KMS-11 (cell line): ENCODE measurements around the gene ATP6V1G1.

Experiments
- H2AFZ ChIP-seq: fragments of 200-600 bp; sonication (generic); 2 replicates; pipeline ENCODE4 v1.6.1; 2016; ENCODE audit warnings: antibody characterized with exemption, mixed run types, low read depth
- H3K27ac ChIP-seq: fragments of 200-600 bp; sonication (generic); 2 replicates; pipeline ENCODE4 v1.6.1; 2016; ENCODE audit warnings: mild to moderate bottlenecking, mixed run types
- H3K27me3 ChIP-seq: fragments of 200-600 bp; sonication (generic); 2 replicates; pipeline ENCODE4 v1.6.1; 2017; ENCODE audit warnings: mild to moderate bottlenecking, low read depth, mixed run types, moderate library complexity; ENCODE audit not compliant: insufficient read depth
- H3K36me3 ChIP-seq: fragments of 200-600 bp; sonication (generic); 2 replicates; pipeline ENCODE4 v1.6.1; 2017; ENCODE audit warnings: mild to moderate bottlenecking, mixed run types; ENCODE audit not compliant: insufficient read depth
- H3K4me1 ChIP-seq: fragments of 200-600 bp; sonication (generic); 2 replicates; pipeline ENCODE4 v1.6.1; 2016; ENCODE audit warnings: mild to moderate bottlenecking, low read depth, mixed run types; ENCODE audit not compliant: poor library complexity, severe bottlenecking
- H3K4me2 ChIP-seq: fragments of 200-600 bp; sonication (generic); 2 replicates; pipeline ENCODE4 v1.7.0; 2016; ENCODE audit warnings: mild to moderate bottlenecking, mixed run types
- H3K4me3 ChIP-seq: fragments of 200-600 bp; sonication (generic); IDR thresholded peaks from 2 replicates; pipeline ENCODE4 v1.6.1; 2017; ENCODE audit warnings: low read depth, low read length, mixed read lengths; ENCODE audit not compliant: insufficient read depth
- H3K79me2 ChIP-seq: fragments of 200-600 bp; sonication (generic); 2 replicates; pipeline ENCODE4 v1.6.1; 2016; ENCODE audit warnings: low read depth, mixed run types; ENCODE audit not compliant: insufficient read depth
- H3K9ac ChIP-seq: fragments of 200-600 bp; sonication (generic); 2 replicates; pipeline ENCODE4 v1.6.1; 2016; ENCODE audit warnings: mild to moderate bottlenecking, mixed run types
- H4K20me1 ChIP-seq: fragments of 200-600 bp; sonication (generic); 2 replicates; pipeline ENCODE4 v1.6.1; 2016; ENCODE audit warnings: mild to moderate bottlenecking, mixed run types; ENCODE audit not compliant: insufficient read depth
- CTCF ChIP-seq: fragments of 200-600 bp; sonication (generic); conservative IDR thresholded peaks from 2 replicates; pipeline ENCODE4 v1.6.1; 2017; ENCODE audit warnings: low read depth, mild to moderate bottlenecking, antibody characterized with exemption, low read length, moderate library complexity, mixed read lengths

ATP6V1G1 gene

GRCh38 chr9:114590328-114590727 lies 2.8 kb downstream of the ATP6V1G1 start:
- Histone ChIP-seq H3K4me2 (peak overlapping the region; percentile 81; the same call in 1 of the 2 replicates), H3K79me2 (peaks cover 78% of the 10 kb centered on the region), H3K27me3 (no peaks in the 10 kb centered on the region), H3K27ac (peak overlapping the region; percentile 90), H2AFZ (no peak overlapping the region), H3K9ac (no peak overlapping the region; the same call in 1 of the 2 replicates), H3K4me1 (peaks cover 61% of the 10 kb centered on the region), H3K36me3 (peaks cover 17% of the 10 kb centered on the region; the same call in 1 of the 2 replicates), H4K20me1 (no peaks in the 10 kb centered on the region), H3K4me3 (no peak overlapping the region)
- TF ChIP-seq CTCF = no peak

- no peak for TF ChIP-seq CTCF
- H3K4me3 ChIP-seq = no peak overlapping the region
- peaks cover 82% of the 10 kb centered on the region for H3K79me2 ChIP-seq
- peaks cover 20% of the 10 kb centered on the region; the same call in 1 of the 2 replicates for H3K36me3 ChIP-seq
- no peak overlapping the region for H2AFZ ChIP-seq
- peak overlapping the region; percentile 47; the same call in 1 of the 2 replicates for H3K9ac ChIP-seq
- peak overlapping the region; percentile 81 for H3K4me2 ChIP-seq
- H3K27ac ChIP-seq = peak overlapping the region; percentile 90
- peaks cover 61% of the 10 kb centered on the region for H3K4me1 ChIP-seq
- no peaks in the 10 kb centered on the region for H3K27me3 ChIP-seq
- H4K20me1 ChIP-seq = no peaks in the 10 kb centered on the region
These were observed 3.8 kb downstream of the ATP6V1G1 start for GRCh38 chr9:114591291-114591787.

- H3K9ac ChIP-seq = peak overlapping the region; percentile 31; the same call in 1 of the 2 replicates
- peak overlapping the region; percentile 81 for H3K4me2 ChIP-seq
- H3K27me3 ChIP-seq = no peaks in the 10 kb centered on the region
- H2AFZ ChIP-seq = no peak overlapping the region
- peaks cover 87% of the 10 kb centered on the region for H3K79me2 ChIP-seq
- H3K36me3 ChIP-seq = peaks cover 20% of the 10 kb centered on the region; the same call in 1 of the 2 replicates
- H3K4me1 ChIP-seq = peaks cover 59% of the 10 kb centered on the region
- TF ChIP-seq CTCF = no peak
- H4K20me1 ChIP-seq = no peaks in the 10 kb centered on the region
- no peak overlapping the region for H3K4me3 ChIP-seq
- peak overlapping the region; percentile 90 for H3K27ac ChIP-seq
These were observed 4.3 kb downstream of the ATP6V1G1 start for GRCh38 chr9:114591849-114592248.

GRCh38 chr9:114592356-114592755 lies 4.8 kb downstream of the ATP6V1G1 start:
- no peak overlapping the region for H3K4me3 ChIP-seq
- peaks cover 22% of the 10 kb centered on the region; the same call in 1 of the 2 replicates for H3K36me3 ChIP-seq
- H3K27ac ChIP-seq = peak overlapping the region; percentile 90
- H4K20me1 ChIP-seq = no peaks in the 10 kb centered on the region
- H3K79me2 ChIP-seq = peaks cover 89% of the 10 kb centered on the region
- H3K9ac ChIP-seq = peak overlapping the region; percentile 31; the same call in 1 of the 2 replicates
- peak overlapping the region; percentile 81 for H3K4me2 ChIP-seq
- no peak overlapping the region for H2AFZ ChIP-seq
- peaks cover 55% of the 10 kb centered on the region for H3K4me1 ChIP-seq
- no peaks in the 10 kb centered on the region for H3K27me3 ChIP-seq
- TF ChIP-seq CTCF = peak; percentile 64
